GM23248 (cell line): ENCODE results near the gene BMERB1.

Source experiments
- EZH2 ChIP-seq: fragments of 200-600 bp; sonication (generic); IDR thresholded peaks from 2 replicates; pipeline ENCODE4 v1.6.1; 2018; ENCODE audit warnings: antibody characterized with exemption, mild to moderate bottlenecking; ENCODE audit not compliant: insufficient read depth, poor library complexity, severe bottlenecking
- EZH2phosphoT487 ChIP-seq: fragments of 200-600 bp; sonication (generic); IDR thresholded peaks from 2 replicates; pipeline ENCODE4 v1.6.1; 2018; ENCODE audit warnings: antibody characterized with exemption, moderate library complexity, mild to moderate bottlenecking, low read depth; ENCODE audit not compliant: insufficient read depth

DNA sequence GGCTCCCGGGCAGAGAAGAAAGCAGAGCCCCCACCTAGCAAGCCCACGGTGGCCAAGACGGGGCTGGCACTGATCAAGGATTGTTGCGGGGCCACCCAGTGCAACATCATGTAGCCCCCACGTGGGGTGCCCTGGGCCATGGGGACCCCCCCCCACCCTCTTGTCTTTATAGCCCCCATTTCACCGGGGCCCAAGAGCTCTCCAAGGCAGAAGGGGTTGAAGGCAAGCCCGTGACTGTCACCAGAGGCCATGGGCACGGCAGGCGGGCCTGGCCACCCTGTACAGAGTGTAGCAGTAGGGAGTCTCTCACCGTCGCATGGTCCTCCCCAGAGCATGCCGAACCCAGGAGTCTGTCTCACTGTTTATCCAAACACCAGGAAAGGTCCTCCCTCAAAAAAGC lies 152.3 kb downstream of the BMERB1 start:
- no peak for TF ChIP-seq EZH2
- TF ChIP-seq EZH2phosphoT487, result no peak
